IMR-90 (cell line): Measurements from ENCODE around the gene ZNF701. TPM values are rescaled to one million over a fixed set of nuclear protein-coding genes. Genes with fewer than 3 reads are reported as not detected.

ENCODE experiments used
- ATAC-seq: fragments of 200-7000 bp; cut with Tn5 transposase; 2 replicates; pipeline ENCODE4 v1.9.1; 2020; ENCODE audit warnings: low read depth, mild to moderate bottlenecking, moderate library complexity
- BruUV-seq: library from RNA; stranded (reverse); fragments of 400-500 nt; replicated peaks from 2 replicates; lab custom pipeline; 2021; lab: Mats Ljungman, UMichigan
- CTCF ChIA-PET: fragments of 300-600 bp; formaldehyde crosslinking; extraction: SDS; loops from one replicate; lab custom pipeline; 2021; ENCODE audit warnings: antibody characterized with exemption; lab: Yijun Ruan, JAX
- POLR2A ChIA-PET: fragments of 300-600 bp; sonication (Branson Sonifier 250); formaldehyde crosslinking; loops from one replicate; lab custom pipeline; 2022; ENCODE audit warnings: antibody characterized with exemption; ENCODE audit not compliant: unreplicated experiment; lab: Charles Lee
- DNase-seq: peaks from one replicate; pipeline ENCODE4 v3.0.0; 2013
- H2AFZ ChIP-seq: replicated peaks from 2 replicates; pipeline ENCODE3; 2013; ENCODE audit warnings: low read length, mild to moderate bottlenecking; ENCODE audit not compliant: poor library complexity
- H2AK5ac ChIP-seq: 2 replicates; pipeline ENCODE4 v1.6.1; 2013; ENCODE audit warnings: low read depth, low read length, inconsistent platforms
- H2AK9ac ChIP-seq: replicated peaks from 2 replicates; pipeline ENCODE3; 2013; ENCODE audit warnings: mild to moderate bottlenecking, low read depth, low read length, moderate library complexity; ENCODE audit not compliant: poor library complexity
- H2BK120ac ChIP-seq: 2 replicates; pipeline ENCODE4 v1.6.1; 2013; ENCODE audit warnings: low read depth, low read length, inconsistent platforms
- H2BK15ac ChIP-seq: 3 replicates; pipeline ENCODE4 v1.6.1; 2013; ENCODE audit warnings: low read depth, low read length, inconsistent platforms
- H2BK20ac ChIP-seq: 2 replicates; pipeline ENCODE4 v1.6.1; 2013; ENCODE audit warnings: low read depth, mild to moderate bottlenecking, inconsistent platforms, low read length, moderate library complexity
- H2BK5ac ChIP-seq: 2 replicates; pipeline ENCODE4 v1.6.1; 2013; ENCODE audit warnings: mild to moderate bottlenecking, low read depth, low read length, inconsistent platforms; ENCODE audit not compliant: poor library complexity, severe bottlenecking
- H3K14ac ChIP-seq: replicated peaks from 2 replicates; pipeline ENCODE4 v1.6.1; 2013; ENCODE audit warnings: low read depth, low read length, inconsistent platforms
- H3K18ac ChIP-seq: 2 replicates; pipeline ENCODE4 v1.6.1; 2013; ENCODE audit warnings: low read depth, low read length, control low read depth
- H3K23ac ChIP-seq: 2 replicates; pipeline ENCODE4 v1.6.1; 2013; ENCODE audit warnings: low read depth, low read length, inconsistent platforms
- H3K27ac ChIP-seq: 2 replicates; pipeline ENCODE4 v1.5.1; 2013; ENCODE audit warnings: mild to moderate bottlenecking, control low read depth, low read length; ENCODE audit not compliant: insufficient read depth
- H3K27me3 ChIP-seq: 2 replicates; pipeline ENCODE4 v1.6.1; 2013; ENCODE audit warnings: low read length; ENCODE audit not compliant: control insufficient read depth, insufficient read depth
- H3K36me3 ChIP-seq: 2 replicates; pipeline ENCODE4 v1.6.1; 2013; ENCODE audit warnings: low read length, mixed read lengths; ENCODE audit not compliant: control insufficient read depth, insufficient read depth
- H3K4ac ChIP-seq: 2 replicates; pipeline ENCODE4 v1.6.1; 2013; ENCODE audit warnings: low read depth, low read length, inconsistent platforms
- H3K4me1 ChIP-seq: 2 replicates; pipeline ENCODE4 v1.6.1; 2013; ENCODE audit warnings: low read length, mixed read lengths; ENCODE audit not compliant: control insufficient read depth, insufficient read depth
- H3K4me2 ChIP-seq: 2 replicates; pipeline ENCODE4 v1.6.1; 2013; ENCODE audit warnings: low read depth, mild to moderate bottlenecking, control low read depth, low read length, moderate library complexity
- H3K4me3 ChIP-seq: 2 replicates; pipeline ENCODE4 v1.5.1; 2013; ENCODE audit warnings: low read depth, mild to moderate bottlenecking, control low read depth, low read length, moderate library complexity; ENCODE audit not compliant: insufficient read depth
- H3K56ac ChIP-seq: 2 replicates; pipeline ENCODE4 v1.6.1; 2013; ENCODE audit warnings: low read length, inconsistent platforms; ENCODE audit not compliant: insufficient read depth; ENCODE audit errors: extremely low read depth
- H3K79me1 ChIP-seq, 2 experiments: 2 replicates each; pipeline ENCODE4 v1.6.1; 2013; ENCODE audit warnings: low read length in 2 of 2, inconsistent platforms in 1 of 2, low read depth in 1 of 2
- H3K9ac ChIP-seq: 2 replicates; pipeline ENCODE4 v1.6.1; 2013; ENCODE audit warnings: low read depth, low read length, control low read depth
- H3K9me1 ChIP-seq: 2 replicates; pipeline ENCODE4 v1.6.1; 2013; ENCODE audit warnings: low read length, inconsistent platforms; ENCODE audit not compliant: insufficient read depth
- H3K9me3 ChIP-seq: 2 replicates; pipeline ENCODE4 v1.6.1; 2013; ENCODE audit warnings: low read length; ENCODE audit not compliant: control insufficient read depth, insufficient read depth
- H4K20me1 ChIP-seq: 2 replicates; pipeline ENCODE4 v1.6.1; 2013; ENCODE audit warnings: low read length, inconsistent platforms; ENCODE audit not compliant: insufficient read depth
- H4K5ac ChIP-seq: 2 replicates; pipeline ENCODE4 v1.6.1; 2013; ENCODE audit warnings: mild to moderate bottlenecking, low read depth, low read length, control low read depth
- H4K8ac ChIP-seq, 2 experiments: 2 replicates each; pipeline ENCODE4 v1.6.1; 2013; ENCODE audit warnings: low read depth in 2 of 2, low read length in 2 of 2, control low read depth in 1 of 2, inconsistent platforms in 1 of 2
- H4K91ac ChIP-seq: 2 replicates; pipeline ENCODE4 v1.6.1; 2013; ENCODE audit warnings: low read depth, low read length, inconsistent platforms; ENCODE audit not compliant: insufficient read depth
- MAZ ChIP-seq: IDR thresholded peaks from 2 replicates; pipeline ENCODE4 v1.6.1; 2012; ENCODE audit warnings: low read depth, mild to moderate bottlenecking, low read length, improper control_type of control experiment, moderate library complexity, borderline replicate concordance
- MXI1 ChIP-seq: IDR thresholded peaks from 2 replicates; pipeline ENCODE4 v1.6.1; 2012; ENCODE audit warnings: low read depth, mild to moderate bottlenecking, low read length, moderate library complexity, borderline replicate concordance
- NFE2L2 ChIP-seq: fragments of 150-350 bp; IDR thresholded peaks from 2 replicates; pipeline ENCODE4 v1.6.1; 2016; ENCODE audit warnings: low read depth, mild to moderate bottlenecking, low read length
- WGBS, 2 experiments: methylation state at CpG; one replicate each; pipeline versions ENCODE4 v1.1.5 to v1.1.7; 2013; ENCODE audit warnings: missing lambda C conversion rate in 2 of 2; ENCODE audit not compliant: insufficient read length in 1 of 2; ENCODE audit errors: extremely low coverage in 2 of 2; 5-methylcytosine and 5-hydroxymethylcytosine counted together
- dilution Hi-C: fragments of 300-500 bp; cut with HindIII; formaldehyde crosslinking; loops from one replicate; pipeline ENCODE4 v1.14.3; 2018; ENCODE audit warnings: low sequenced_read_pairs; ENCODE audit not compliant: unreplicated experiment
- in situ Hi-C: fragments of 300-500 bp; cut with MboI; formaldehyde crosslinking; loops from 3 replicates; pipeline ENCODE4 v1.14.3; 2019; ENCODE audit warnings: low sequenced_read_pairs, inconsistent platforms, mixed read lengths
- intact Hi-C: fragments of 100-400 bp; cut with micrococcal nuclease; formaldehyde crosslinking; loops from 2 replicates; pipeline ENCODE4 v1.10.0; 2022
- polyA plus RNA-seq, 3 experiments: library from polyadenylated mRNA; depleted of rRNA; stranded (reverse); fragments of >200 nt; gene quantifications; 2 replicates each; pipeline ENCODE4 v1.2.3, GENCODE V29; 2012; ENCODE audit warnings: low replicate concordance in 1 of 3
- total RNA-seq: library from RNA; depleted of rRNA; stranded (reverse); fragments of >200 nt; gene quantifications from 2 replicates; pipeline ENCODE4 v1.2.3, GENCODE V29; 2012

Gene ZNF701
- total and polyA plus RNA-seq, 2 of the 4 experiments (the other 2 are of a cell fraction) = 3.8 to 12.2 TPM

DNA sequence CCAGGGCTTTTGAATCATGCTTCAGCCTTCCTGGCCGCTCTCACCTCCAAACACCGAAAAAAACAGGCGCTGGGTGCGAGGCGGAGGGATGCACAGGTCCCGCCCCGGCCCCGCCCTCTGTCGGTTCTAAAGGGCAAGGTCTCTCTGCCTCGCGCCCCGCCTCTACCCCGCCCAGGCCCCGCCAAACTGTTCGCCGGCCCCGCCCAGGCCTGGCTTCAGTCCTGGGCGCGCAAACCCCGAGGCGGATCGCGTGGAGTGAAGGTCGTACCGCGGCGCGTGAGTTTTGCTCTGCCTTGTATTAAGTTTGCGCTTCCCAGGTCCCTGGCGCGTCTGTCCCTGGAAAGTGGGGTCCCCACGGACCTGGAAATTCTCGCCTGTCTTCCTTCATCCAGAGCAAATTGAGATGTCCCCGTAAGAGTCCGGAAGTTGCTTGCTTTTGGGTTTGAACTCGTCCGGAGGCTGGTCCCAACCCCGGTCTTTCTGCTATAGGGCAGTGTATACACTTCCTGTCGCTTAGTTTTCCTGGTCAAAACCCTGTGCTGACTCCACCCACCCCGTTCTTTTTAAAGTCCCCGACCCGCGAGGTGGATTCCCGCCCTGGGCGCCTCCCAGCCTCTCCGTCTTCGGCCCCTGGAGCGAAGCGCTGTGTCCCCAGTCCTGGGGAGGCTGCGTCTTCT is 34.2 kb upstream of the ZNF701 start:
- Histone ChIP-seq H3K4ac (0 out of 2 replicates have a peak overlapping the region, but pooled peaks have one; percentile 14), H3K14ac (0 out of 2 replicates have a peak overlapping the region, but pooled peaks have one; percentile 5), H4K8ac (peak overlapping the region; percentile 52 to 64; a peak in 3 of 4 replicates), H2AFZ (peak overlapping the region; percentile 93), H2BK20ac (no peak overlapping the region), H3K79me1 (peaks cover 21 to 25% of the 10 kb centered on the region in 2 experiments), H3K9me1 (no peaks in the 10 kb centered on the region), H3K4me2 (peak overlapping the region; percentile 93), H3K36me3 (peaks cover 7% of the 10 kb centered on the region), H4K20me1 (no peaks in the 10 kb centered on the region), H2AK9ac (peak overlapping the region; percentile 60), H3K27ac (peak overlapping the region; percentile 75; the same call in 1 of the 2 replicates), H3K18ac (no peak overlapping the region), H2BK5ac (peak overlapping the region; percentile 15), H3K23ac (no peak overlapping the region), H2BK120ac (no peak overlapping the region), H3K9me3 (peaks cover 2% of the 10 kb centered on the region; the same call in 1 of the 2 replicates), H3K27me3 (no peaks in the 10 kb centered on the region), H4K91ac (peak overlapping the region; percentile 5; the same call in 1 of the 2 replicates), H2BK15ac (no peak overlapping the region), H4K5ac (no peak overlapping the region), H3K56ac (no peak overlapping the region), H2AK5ac (no peak overlapping the region), H3K4me1 (no peaks in the 10 kb centered on the region; the same call in 1 of the 2 replicates), H3K9ac (peak overlapping the region; percentile 44; the same call in 1 of the 2 replicates), H3K4me3 (peak overlapping the region; percentile 57)
- no TSS peak for BruUV-seq
- dilution Hi-C loops (no loop called here), intact Hi-C loops (loop anchor here (10.0 kb wide), 1 partner anchor 209 kb away; no protein-coding TSS in a partner anchor), in situ Hi-C loops (no loop called here)
- DNase-seq = peak; percentile 61
- 2% methylated on average over 26 of the region's 50 CpGs; no CpG with 5 or more reads in 1 of the 2 experiments for WGBS, 2 experiments
- TF ChIP-seq MXI1 (peak; percentile 82; the same call in 1 of the 2 replicates), NFE2L2 (no peak), MAZ (peak; percentile 36; the same call in 1 of the 2 replicates)
- CTCF ChIA-PET = no interaction called here
- ATAC-seq = peak; percentile 99
- POLR2A ChIA-PET = no interaction called here
